Measurements from ENCODE around the gene RLBP1. TPM values are rescaled to one million over a fixed set of nuclear protein-coding genes. Genes with fewer than 3 reads are reported as not detected.
A peak's percentile ranks its signal among the peaks of the same experiment; 100 is the strongest.

The RLBP1 gene
- total RNA-seq, 6 experiments from 2014 or later, result not detected

DNA sequence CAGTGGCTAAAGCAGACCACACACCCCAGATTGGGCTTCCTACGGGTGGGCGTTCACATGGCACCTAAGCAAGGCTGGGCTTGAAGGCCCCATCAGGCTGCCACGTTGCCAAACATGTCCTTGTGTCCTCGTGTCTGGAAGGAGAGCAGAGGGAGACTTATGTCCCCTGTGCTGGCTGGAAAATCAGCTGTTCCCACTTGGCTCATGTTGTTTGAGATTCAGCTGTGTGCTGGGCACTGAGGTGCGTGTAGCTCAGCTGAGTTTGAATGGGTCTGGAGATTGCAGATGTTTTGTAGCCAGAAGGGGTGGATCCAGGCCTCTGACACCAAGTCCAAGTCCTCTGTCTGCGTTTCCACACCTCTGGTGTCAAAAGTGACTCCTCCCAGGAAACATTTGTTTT is 34.6 kb downstream of the RLBP1 start:
- H3K4me3 Mint-ChIP-seq, result no peak overlapping the region
- H3K4me1 Mint-ChIP-seq (ENCODE audit: low read depth), result peaks cover 11% of the 10 kb centered on the region
- TF ChIP-seq, protein P1, sequence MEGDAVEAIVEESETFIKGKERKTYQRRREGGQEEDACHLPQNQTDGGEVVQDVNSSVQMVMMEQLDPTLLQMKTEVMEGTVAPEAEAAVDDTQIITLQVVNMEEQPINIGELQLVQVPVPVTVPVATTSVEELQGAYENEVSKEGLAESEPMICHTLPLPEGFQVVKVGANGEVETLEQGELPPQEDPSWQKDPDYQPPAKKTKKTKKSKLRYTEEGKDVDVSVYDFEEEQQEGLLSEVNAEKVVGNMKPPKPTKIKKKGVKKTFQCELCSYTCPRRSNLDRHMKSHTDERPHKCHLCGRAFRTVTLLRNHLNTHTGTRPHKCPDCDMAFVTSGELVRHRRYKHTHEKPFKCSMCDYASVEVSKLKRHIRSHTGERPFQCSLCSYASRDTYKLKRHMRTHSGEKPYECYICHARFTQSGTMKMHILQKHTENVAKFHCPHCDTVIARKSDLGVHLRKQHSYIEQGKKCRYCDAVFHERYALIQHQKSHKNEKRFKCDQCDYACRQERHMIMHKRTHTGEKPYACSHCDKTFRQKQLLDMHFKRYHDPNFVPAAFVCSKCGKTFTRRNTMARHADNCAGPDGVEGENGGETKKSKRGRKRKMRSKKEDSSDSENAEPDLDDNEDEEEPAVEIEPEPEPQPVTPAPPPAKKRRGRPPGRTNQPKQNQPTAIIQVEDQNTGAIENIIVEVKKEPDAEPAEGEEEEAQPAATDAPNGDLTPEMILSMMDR (IDR thresholded peaks at IDR 0.05), result no peak
- no peak overlapping the region for H3K27ac Mint-ChIP-seq
- H3K27me3 Mint-ChIP-seq (ENCODE audit: insufficient read depth), result peaks cover 2% of the 10 kb centered on the region; the same call in 1 of the 2 replicates
- H3K9me3 Mint-ChIP-seq, result no peaks in the 10 kb centered on the region
- no peak for DNase-seq
- peaks cover 13% of the 10 kb centered on the region for H3K36me3 Mint-ChIP-seq (ENCODE audit: low read depth)

DNA sequence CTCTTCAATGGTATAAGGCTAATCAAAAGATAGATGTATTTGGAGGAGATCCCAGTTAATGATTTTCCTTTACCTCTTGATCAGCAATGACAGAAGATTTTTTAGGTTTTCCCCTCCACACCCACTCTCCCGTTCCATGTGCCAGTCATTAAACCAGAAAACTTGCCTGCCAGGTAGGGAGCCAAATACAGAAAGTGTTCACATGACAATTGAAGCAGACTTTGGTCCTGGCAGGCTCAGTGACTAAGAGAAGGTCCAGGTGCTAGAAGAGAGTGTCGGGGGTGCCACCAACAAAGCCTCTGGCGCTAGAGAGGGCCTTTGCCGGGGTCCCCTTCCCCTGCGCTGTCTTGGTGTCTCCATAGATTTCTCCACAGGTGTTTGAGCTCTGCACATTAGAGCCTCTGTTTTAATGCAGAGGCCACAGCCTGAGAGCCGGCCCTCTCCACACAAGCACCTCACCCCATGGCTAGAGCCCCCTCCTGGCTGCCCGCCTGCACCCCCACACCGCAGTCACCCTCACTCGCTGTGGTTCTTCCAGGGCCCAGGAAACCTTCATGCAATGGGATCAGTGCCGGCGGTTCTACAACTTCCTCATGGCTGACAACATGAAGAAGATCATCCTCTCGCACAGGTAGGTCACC is 36.4 kb downstream of the RLBP1 start:
- TF ChIP-seq, protein P1 (IDR thresholded peaks at IDR 0.05), result no peak
- no peak overlapping the region for H3K27ac Mint-ChIP-seq
- H3K9me3 Mint-ChIP-seq, result no peaks in the 10 kb centered on the region
- no peaks in the 10 kb centered on the region for H3K36me3 Mint-ChIP-seq (ENCODE audit: low read depth)
- no peak for DNase-seq
- peaks cover 16% of the 10 kb centered on the region for H3K4me1 Mint-ChIP-seq (ENCODE audit: low read depth)
- H3K4me3 Mint-ChIP-seq, result no peak overlapping the region
- H3K27me3 Mint-ChIP-seq (ENCODE audit: insufficient read depth), result peaks cover 2% of the 10 kb centered on the region; the same call in 1 of the 2 replicates

DNA sequence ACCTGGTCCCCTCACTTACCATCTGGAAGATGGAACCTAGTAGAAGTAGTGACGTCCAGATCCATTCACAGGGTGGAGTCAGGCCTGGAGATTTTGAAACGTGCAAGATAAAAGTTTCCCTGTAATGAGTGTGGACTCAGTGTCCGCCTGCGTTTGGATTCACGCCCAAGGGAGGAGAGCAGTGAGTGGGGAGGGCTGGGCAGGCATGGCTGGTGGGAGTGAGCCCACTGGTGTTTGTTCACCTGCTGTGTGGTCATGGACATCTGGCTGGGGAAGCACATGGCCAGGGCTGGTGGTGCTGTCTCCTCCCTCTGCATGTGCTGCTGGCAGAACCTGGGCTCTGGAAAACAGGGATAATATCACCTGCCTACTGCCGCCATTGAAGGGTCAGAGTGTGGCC is 37.0 kb downstream of the RLBP1 start:
- H3K9me3 Mint-ChIP-seq, result no peaks in the 10 kb centered on the region
- no peaks in the 10 kb centered on the region for H3K36me3 Mint-ChIP-seq (ENCODE audit: low read depth)
- peaks cover 22% of the 10 kb centered on the region for H3K4me1 Mint-ChIP-seq (ENCODE audit: low read depth)
- H3K27ac Mint-ChIP-seq, result no peak overlapping the region
- peaks cover 2% of the 10 kb centered on the region; the same call in 1 of the 2 replicates for H3K27me3 Mint-ChIP-seq (ENCODE audit: insufficient read depth)
- H3K4me3 Mint-ChIP-seq, result no peak overlapping the region
- TF ChIP-seq, protein P1 (IDR thresholded peaks at IDR 0.05), result no peak
- no peak for DNase-seq

DNA sequence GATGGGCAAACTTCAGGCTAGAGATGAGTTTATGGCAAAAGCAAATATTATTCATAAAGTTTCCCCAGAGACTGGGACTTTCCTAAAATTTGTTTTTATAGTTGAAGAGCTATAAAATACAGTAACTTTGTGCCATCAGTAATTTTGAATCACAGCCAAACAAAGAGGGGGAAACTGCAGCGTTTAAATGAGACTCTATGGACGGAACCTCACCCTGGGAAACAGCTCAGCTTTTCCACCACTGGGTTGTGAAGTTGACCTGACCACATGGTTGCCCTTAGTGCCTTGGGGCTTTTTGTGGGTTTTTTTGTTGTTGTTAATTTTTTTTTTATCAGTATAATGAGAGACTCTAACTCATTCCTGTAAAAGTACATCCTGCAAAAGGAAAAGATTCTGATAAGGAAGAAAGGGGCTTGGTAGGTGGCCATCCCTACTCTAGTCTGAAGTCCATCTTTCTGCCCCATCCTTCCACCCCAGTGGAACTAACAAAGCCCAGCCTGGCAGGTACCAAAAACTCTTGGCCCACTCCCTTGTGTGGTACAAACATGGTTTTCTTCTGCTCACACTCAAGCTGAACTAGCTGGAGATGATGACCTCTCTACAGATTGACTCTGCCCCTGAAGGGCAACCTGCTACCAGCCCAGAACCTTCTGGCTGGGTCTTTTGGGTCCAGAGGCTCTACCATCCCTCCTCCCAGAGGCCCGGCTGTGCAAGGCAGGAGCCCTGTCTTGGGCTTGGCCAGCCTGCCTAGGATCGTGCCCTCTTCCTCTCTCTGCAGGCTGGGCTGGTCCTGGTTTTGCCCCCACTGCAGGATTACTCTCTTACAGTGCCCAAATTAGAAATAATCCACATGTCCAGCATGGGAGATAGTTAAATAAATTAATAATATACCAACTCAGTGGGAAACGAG is 41.2 kb downstream of the RLBP1 start:
- H3K4me3 Mint-ChIP-seq, result no peak overlapping the region
- DNase-seq, result peak; percentile 46
- H3K36me3 Mint-ChIP-seq (ENCODE audit: low read depth), result no peaks in the 10 kb centered on the region
- peaks cover 28% of the 10 kb centered on the region for H3K4me1 Mint-ChIP-seq (ENCODE audit: low read depth)
- H3K27ac Mint-ChIP-seq, result no peak overlapping the region
- TF ChIP-seq, protein P1 (IDR thresholded peaks at IDR 0.05), result no peak; the same call in 1 of the 2 replicates
- H3K27me3 Mint-ChIP-seq (ENCODE audit: insufficient read depth), result no peaks in the 10 kb centered on the region
- no peaks in the 10 kb centered on the region for H3K9me3 Mint-ChIP-seq

DNA sequence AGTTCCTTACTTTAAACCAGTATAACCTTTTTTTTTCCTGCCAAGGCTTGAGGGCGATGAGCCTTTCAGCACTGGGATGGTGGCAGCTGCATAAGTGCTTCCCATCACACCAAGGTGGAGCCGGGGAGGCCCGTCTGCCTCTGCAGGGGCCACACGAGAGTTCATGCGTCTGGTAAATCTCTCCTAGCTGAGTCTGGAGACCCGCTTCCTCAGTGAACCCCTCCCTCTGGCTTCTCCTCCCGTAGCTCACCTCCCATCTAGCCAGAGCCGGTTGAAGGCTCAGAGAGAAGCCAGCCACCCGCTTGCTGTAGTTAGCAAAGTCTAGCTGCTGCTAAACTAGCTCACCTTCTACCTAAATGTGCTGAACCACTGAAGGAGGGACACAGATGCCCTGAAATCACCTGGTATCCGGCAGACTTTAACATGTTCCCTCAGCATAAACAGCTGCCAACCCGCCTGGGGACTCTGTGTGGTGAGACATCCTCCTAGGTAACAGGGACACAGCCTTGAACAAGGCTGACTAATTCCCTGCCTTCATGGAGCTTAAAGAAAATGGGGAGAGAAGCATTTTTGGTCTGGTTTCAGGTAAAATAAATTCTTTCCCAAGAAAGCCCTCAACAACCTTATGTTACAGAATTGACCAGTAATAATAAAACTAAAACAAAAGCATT is 42.9 kb downstream of the RLBP1 start:
- no peak for DNase-seq
- TF ChIP-seq, protein P1 (IDR thresholded peaks at IDR 0.05), result no peak
- no peak overlapping the region for H3K4me3 Mint-ChIP-seq
- H3K27ac Mint-ChIP-seq, result peak overlapping the region; percentile 59
- H3K36me3 Mint-ChIP-seq (ENCODE audit: low read depth), result no peaks in the 10 kb centered on the region
- H3K9me3 Mint-ChIP-seq, result no peaks in the 10 kb centered on the region
- H3K4me1 Mint-ChIP-seq (ENCODE audit: low read depth), result peaks cover 28% of the 10 kb centered on the region
- no peaks in the 10 kb centered on the region for H3K27me3 Mint-ChIP-seq (ENCODE audit: insufficient read depth)

Data from HFFc6 (cell line).